ENCODE results near the gene DRGX. TPM values are rescaled to one million over a fixed set of nuclear protein-coding genes. Genes with fewer than 3 reads are reported as not detected.

Gene DRGX
- polyA plus RNA-seq, 1 donor from 2014 or later: not detected

DNA sequence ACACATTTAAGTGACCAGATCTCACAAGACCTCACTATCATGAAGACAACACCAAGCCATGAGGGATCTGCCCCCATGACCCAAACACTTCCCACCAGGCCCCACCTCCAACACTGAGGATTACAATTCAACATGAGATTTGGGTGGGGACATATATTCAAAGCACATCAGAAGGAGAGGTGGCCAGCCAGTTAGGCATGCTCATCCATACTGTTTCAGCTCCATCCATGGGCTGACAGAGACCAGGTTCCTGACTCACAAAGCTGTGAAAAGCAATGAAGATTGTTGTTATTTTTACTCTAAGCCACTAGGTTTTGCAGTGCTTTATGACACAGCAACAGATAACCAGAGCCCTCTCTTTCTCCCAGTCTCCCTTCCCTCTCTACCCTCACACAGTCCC, 60.9 kb downstream of the DRGX start:
- Histone ChIP-seq H3K9me2 (ENCODE audit: insufficient read depth, low read length) (no peaks in the 10 kb centered on the region), H4K20me1 (ENCODE audit: insufficient read depth) (no peaks in the 10 kb centered on the region), H2AFZ (ENCODE audit: low read depth, low read length) (no peak overlapping the region), H3K9ac (ENCODE audit: low read length) (no peak overlapping the region), H3K27ac (ENCODE audit: low read length) (no peak overlapping the region), H3F3A (ENCODE audit: insufficient read depth, low read length, poor library complexity, severe bottlenecking) (no peaks in the 10 kb centered on the region), H3K9me3 (ENCODE audit: low read length) (no peaks in the 10 kb centered on the region), H3K4me2 (ENCODE audit: low read length) (no peak overlapping the region), H3K79me2 (replicated peaks; ENCODE audit: insufficient read depth, low read length) (no peaks in the 10 kb centered on the region), H3K36me3 (ENCODE audit: insufficient read depth, low read length) (no peaks in the 10 kb centered on the region), H3K27me3 (ENCODE audit: insufficient read depth, low read depth, low read length) (no peaks in the 10 kb centered on the region), H3K4me3 (ENCODE audit: low read length) (no peak overlapping the region)
- TF ChIP-seq MXI1 (conservative IDR thresholded peaks at IDR 0.05; ENCODE audit: poor library complexity, severe bottlenecking) (no peak), TAF1 (IDR thresholded peaks at IDR 0.05; ENCODE audit: low read depth) (no peak), EZH2 (IDR thresholded peaks at IDR 0.05; ENCODE audit: borderline replicate concordance, insufficient read depth, low read length, poor library complexity, severe bottlenecking) (no peak), SMC3 (conservative IDR thresholded peaks at IDR 0.05; ENCODE audit: poor library complexity) (no peak), POLR2AphosphoS5 (IDR thresholded peaks at IDR 0.05) (no peak), RAD21 (conservative IDR thresholded peaks at IDR 0.05) (no peak)
- TF ChIP-seq, protein P1, sequence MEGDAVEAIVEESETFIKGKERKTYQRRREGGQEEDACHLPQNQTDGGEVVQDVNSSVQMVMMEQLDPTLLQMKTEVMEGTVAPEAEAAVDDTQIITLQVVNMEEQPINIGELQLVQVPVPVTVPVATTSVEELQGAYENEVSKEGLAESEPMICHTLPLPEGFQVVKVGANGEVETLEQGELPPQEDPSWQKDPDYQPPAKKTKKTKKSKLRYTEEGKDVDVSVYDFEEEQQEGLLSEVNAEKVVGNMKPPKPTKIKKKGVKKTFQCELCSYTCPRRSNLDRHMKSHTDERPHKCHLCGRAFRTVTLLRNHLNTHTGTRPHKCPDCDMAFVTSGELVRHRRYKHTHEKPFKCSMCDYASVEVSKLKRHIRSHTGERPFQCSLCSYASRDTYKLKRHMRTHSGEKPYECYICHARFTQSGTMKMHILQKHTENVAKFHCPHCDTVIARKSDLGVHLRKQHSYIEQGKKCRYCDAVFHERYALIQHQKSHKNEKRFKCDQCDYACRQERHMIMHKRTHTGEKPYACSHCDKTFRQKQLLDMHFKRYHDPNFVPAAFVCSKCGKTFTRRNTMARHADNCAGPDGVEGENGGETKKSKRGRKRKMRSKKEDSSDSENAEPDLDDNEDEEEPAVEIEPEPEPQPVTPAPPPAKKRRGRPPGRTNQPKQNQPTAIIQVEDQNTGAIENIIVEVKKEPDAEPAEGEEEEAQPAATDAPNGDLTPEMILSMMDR (IDR thresholded peaks at IDR 0.05; ENCODE audit: poor library complexity, severe bottlenecking): no peak

DNA sequence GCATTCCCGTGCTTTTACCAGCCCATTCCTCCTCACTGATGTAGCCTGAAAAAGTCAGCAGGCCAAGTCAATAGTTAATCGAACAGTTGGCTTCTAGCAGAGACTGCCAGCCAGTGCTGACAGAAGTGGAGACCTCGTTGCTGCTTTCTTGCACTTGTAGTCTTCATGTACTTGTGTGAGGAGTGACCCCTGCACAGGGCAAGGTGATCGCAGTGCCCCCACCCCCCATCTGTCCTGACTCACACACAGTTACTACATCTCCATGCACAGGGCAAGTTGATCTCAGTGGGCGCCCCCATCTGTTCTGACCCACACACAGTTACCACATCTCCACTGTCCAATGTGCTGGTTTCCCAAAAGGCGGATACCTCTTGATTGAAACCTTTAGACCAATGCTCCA, 62.7 kb downstream of the DRGX start:
- no peak for TF ChIP-seq EP300 (conservative IDR thresholded peaks at IDR 0.05; ENCODE audit: poor library complexity, severe bottlenecking)
- TF ChIP-seq POLR2AphosphoS5 (IDR thresholded peaks at IDR 0.05): no peak
- TF ChIP-seq TAF1 (IDR thresholded peaks at IDR 0.05; ENCODE audit: low read depth): no peak
- TF ChIP-seq RAD21 (conservative IDR thresholded peaks at IDR 0.05): no peak
- no peak for TF ChIP-seq MXI1 (conservative IDR thresholded peaks at IDR 0.05; ENCODE audit: poor library complexity, severe bottlenecking)
- no peak for TF ChIP-seq SMC3 (conservative IDR thresholded peaks at IDR 0.05; ENCODE audit: poor library complexity)
- TF ChIP-seq, protein P2, sequence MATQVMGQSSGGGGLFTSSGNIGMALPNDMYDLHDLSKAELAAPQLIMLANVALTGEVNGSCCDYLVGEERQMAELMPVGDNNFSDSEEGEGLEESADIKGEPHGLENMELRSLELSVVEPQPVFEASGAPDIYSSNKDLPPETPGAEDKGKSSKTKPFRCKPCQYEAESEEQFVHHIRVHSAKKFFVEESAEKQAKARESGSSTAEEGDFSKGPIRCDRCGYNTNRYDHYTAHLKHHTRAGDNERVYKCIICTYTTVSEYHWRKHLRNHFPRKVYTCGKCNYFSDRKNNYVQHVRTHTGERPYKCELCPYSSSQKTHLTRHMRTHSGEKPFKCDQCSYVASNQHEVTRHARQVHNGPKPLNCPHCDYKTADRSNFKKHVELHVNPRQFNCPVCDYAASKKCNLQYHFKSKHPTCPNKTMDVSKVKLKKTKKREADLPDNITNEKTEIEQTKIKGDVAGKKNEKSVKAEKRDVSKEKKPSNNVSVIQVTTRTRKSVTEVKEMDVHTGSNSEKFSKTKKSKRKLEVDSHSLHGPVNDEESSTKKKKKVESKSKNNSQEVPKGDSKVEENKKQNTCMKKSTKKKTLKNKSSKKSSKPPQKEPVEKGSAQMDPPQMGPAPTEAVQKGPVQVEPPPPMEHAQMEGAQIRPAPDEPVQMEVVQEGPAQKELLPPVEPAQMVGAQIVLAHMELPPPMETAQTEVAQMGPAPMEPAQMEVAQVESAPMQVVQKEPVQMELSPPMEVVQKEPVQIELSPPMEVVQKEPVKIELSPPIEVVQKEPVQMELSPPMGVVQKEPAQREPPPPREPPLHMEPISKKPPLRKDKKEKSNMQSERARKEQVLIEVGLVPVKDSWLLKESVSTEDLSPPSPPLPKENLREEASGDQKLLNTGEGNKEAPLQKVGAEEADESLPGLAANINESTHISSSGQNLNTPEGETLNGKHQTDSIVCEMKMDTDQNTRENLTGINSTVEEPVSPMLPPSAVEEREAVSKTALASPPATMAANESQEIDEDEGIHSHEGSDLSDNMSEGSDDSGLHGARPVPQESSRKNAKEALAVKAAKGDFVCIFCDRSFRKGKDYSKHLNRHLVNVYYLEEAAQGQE (IDR thresholded peaks at IDR 0.05; ENCODE audit: borderline replicate concordance): no peak
- TF ChIP-seq EZH2 (IDR thresholded peaks at IDR 0.05; ENCODE audit: borderline replicate concordance, insufficient read depth, low read length, poor library complexity, severe bottlenecking): no peak
- TF ChIP-seq, protein P1 (IDR thresholded peaks at IDR 0.05; ENCODE audit: poor library complexity, severe bottlenecking): no peak
- Histone ChIP-seq H2AFZ (ENCODE audit: low read depth, low read length) (no peak overlapping the region), H4K20me1 (ENCODE audit: insufficient read depth) (no peaks in the 10 kb centered on the region), H3K27ac (ENCODE audit: low read length) (no peak overlapping the region), H3F3A (ENCODE audit: insufficient read depth, low read length, poor library complexity, severe bottlenecking) (no peaks in the 10 kb centered on the region), H3K79me2 (replicated peaks; ENCODE audit: insufficient read depth, low read length) (no peaks in the 10 kb centered on the region), H3K27me3 (ENCODE audit: insufficient read depth, low read depth, low read length) (no peaks in the 10 kb centered on the region), H3K4me3 (ENCODE audit: low read length) (no peak overlapping the region), H3K9ac (ENCODE audit: low read length) (no peak overlapping the region), H3K4me2 (ENCODE audit: low read length) (no peak overlapping the region), H3K9me3 (ENCODE audit: low read length) (no peaks in the 10 kb centered on the region), H3K9me2 (ENCODE audit: insufficient read depth, low read length) (no peaks in the 10 kb centered on the region), H3K36me3 (ENCODE audit: insufficient read depth, low read length) (no peaks in the 10 kb centered on the region)
